ENCODE measurements around the gene ITGA5.

The ITGA5 gene

DNA sequence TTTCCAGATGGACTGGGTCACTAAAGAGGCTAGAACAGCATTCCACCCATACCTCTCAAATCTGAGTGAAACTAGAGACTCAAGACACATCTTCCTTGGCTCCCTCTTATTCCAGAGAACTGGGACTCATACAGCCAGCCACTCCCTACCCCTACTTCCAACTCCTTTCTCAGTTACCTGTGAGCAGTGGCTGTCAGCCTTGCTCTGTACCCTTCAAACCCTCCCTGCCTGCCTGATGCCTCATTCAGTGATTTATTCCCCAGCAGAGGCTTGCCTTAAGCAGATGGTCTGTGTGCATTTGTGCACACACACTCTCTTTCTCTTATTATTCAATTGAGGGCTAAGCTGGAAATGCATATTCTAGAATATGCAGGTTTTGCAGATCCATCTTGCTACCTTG is 69.4 kb downstream of the ITGA5 start:
- DNase-seq: no peak

DNA sequence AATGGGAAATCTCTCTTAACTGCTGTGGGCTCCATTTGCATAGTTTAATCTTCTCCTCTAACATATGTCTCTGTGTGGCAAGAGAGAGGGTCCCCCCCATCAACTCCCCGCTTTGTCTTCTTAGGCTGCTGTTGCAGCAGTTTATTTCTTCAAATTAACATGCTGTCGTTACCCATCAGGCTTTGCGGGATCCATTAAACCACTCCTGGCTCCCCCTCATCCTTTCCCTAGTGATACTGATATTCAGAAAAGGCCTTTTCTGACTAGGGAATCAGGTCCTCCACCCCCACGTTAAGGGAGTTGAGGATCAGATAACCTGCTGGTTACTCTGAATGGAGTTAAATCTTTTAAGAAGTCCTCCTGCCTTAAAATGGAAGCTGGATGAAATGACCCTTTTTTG is 70.0 kb downstream of the ITGA5 start:
- DNase-seq: no peak

All from activated T-cell treated with anti-CD3 and anti-CD28 coated beads, Interleukin-2, amount 50 U/mL, for 48 hours (primary cell).